HG03571 (cell line): ENCODE measurements around the gene SLC2A13.
"Not testable (repeated sequence)": the region's sequence is repeated elsewhere in the genome, so short reads cannot be mapped to it uniquely, and the experiment has no call there.

Source experiments
- ATAC-seq: cut with Tn5 transposase; IDR thresholded peaks from one replicate; pipeline ENCODE4 v1.9.1; 2021; ENCODE audit not compliant: unreplicated experiment

SLC2A13 gene

GRCh38 chr12:39824505-39825212 is 281.2 kb downstream of the SLC2A13 start:
- no peak for ATAC-seq

GRCh38 chr12:39816671-39817185 is 289.2 kb downstream of the SLC2A13 start:
- ATAC-seq = no peak

- no peak for ATAC-seq
Measured at GRCh38 chr12:39815746-39816145, 290.1 kb downstream of the SLC2A13 start.

DNA sequence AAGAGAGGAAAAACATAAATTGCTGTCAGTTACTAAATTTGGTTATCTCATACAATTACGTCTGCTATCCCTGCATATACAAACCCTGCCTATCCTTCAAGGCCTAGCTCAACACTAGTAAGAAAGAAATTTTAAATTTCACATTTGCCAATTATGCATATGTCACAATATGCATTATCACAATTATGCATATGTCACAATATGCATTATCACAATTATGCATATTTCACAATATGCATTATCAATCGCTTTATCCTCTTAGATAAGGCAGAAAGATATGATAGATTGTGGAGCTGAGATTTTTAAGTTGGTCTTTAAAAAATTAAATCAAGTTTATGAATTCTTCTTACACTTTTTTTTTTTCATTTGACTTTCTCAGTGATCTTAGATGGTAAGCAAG is 291.3 kb downstream of the SLC2A13 start:
- ATAC-seq = no peak

DNA sequence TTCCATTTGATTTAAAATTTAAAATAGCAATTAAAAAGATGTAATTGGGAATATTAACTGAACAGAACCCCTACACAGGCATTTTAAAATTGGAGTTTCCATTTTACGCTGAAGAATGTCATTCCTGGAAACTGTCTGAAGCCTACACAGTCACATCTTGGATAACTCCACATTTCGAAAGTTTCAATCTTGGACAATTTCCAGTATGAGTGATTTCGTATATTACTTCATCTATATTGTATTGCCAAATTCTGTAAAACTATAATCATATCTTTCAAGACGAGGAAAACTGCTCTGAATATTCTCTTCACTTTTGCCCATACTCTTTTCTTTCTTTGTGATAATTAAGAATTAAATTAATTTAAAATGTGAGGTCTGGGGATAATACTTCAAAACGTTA is 292.1 kb downstream of the SLC2A13 start:
- no peak for ATAC-seq

DNA sequence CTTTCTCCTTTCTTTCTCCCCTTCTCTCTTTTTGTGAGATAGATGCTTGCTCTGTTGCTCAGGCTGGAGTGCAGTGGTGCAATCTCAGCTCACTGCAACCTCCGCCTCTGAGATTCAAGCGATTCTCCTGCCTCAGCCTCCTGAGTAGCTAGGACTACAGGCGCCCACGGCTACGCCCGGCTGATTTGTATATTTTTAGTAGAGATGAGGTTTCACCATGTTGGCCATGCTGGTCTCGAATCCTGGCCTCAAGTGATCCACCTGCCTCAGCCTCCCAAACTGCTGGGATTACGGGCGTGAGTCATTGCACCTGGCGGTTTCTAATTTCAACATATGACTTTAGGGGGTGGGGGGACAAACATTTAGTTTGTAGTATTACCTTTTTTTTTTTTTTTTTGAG is 293.4 kb downstream of the SLC2A13 start:
- ATAC-seq = not testable (repeated sequence)

DNA sequence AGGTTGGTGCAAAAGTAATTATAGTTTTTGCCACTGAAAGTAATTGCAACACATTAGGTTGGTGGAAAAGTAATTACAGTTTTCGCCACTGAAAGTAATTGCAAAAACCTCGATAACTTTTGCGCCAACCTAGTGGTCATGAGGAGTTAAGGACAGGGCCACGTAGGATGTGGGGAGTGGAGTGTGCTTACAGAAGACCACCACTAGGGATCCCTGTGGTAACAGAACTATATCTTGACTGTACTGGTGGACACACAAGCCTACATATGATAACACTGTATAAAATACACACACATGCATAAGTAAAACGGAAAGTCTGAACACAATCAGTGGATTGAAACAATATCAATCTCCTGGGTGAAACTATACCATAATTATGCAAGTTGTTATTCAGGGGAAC is 298.8 kb downstream of the SLC2A13 start:
- ATAC-seq = no peak

GRCh38 chr12:39805651-39806050 is 300.2 kb downstream of the SLC2A13 start:
- no peak for ATAC-seq

DNA sequence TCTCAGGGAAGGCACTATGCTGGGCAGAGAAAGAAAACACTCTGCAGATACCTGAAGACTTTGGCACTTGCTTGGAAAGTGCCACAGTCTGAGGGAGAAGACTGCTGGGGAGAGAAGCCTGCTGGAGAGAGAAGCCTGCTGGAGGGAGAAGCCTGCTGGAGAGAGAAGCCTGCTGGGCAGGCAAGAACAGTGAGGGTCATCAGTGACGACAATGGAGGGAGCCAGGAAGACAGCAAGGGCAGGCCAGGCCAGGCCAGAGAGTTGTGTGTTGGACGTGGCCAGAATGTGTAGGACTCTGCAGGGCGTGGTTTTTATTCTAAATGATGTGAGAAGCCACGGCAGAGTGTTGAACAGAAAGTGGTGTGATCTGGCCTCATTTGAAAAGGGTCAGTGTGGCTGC is 301.0 kb downstream of the SLC2A13 start:
- no peak for ATAC-seq

- no peak for ATAC-seq
Measured at GRCh38 chr12:39804479-39804878, 301.4 kb downstream of the SLC2A13 start.

DNA sequence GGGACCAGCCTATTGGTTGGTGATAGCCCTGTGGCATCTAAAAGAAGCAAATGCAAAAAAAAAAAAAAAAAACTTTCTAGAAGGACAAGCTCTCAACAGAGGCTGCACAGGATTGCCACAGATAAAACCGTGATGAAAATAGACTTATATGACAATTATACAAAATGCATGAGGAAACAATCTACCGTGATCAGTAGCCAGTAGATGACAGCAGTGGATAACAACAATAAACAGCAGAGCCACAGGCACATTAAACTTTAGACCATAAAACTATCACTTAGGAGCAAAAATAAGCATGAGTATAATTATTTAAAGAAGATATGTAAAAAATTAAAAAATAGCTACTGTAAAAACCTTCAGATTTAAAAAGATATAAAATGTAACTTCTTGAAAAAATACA is 302.7 kb downstream of the SLC2A13 start:
- ATAC-seq = no peak

DNA sequence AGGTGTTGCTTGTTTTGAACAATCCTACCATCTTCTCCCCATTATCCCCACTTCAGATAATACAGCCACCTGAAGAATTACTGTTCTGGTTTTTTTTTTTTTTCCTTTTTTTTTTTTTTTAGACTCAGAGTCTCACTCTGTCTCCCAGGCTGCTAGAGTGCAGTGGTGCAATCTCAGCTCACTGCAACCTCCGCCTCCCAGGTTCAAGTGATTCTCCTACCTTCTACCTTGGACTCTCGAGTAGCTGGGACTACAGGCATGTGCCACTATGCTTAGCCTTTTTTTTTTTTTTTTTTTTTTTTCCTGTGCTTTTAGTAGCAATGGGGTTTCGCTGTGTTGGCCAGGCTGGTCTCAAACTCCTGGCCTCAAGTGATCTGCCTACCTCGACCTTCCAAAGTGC is 306.9 kb downstream of the SLC2A13 start:
- ATAC-seq = no peak

DNA sequence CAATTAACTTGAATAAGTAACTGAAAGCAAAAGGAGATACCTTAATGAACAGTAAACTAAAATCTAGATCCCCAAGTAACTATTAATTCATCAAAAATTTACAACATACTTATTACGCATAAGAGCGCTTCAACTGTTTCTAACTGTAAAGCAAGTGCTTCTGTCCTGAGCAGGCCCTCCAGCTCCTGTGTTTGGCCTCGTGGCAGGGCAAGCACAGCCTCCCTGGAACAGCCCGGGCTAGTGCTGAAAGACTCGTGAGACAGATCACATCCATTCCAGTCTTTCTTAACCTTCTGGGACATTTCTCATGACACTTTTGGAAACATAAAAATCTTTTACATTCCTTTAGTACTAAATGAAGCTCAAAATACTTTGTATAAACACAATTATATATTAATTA is 307.5 kb downstream of the SLC2A13 start:
- ATAC-seq = no peak

DNA sequence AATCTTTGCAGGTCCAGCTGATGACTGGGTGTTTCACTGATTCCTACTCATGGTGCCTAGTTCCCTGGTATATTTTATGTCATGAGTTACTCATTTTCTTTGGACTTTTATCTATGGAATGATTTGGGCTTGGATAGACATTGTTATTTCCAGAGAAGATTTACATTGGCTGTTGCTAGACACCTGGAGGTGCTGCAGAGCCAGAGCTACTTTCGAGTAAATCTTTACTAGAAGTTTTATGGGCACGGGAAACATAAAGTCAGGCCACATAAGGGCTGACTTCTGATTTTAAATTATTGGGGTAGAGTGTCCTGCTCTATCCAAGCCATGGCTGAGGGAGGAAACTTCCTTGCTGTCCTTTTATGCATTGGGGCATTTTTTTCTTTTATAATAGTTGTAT is 310.4 kb downstream of the SLC2A13 start:
- no peak for ATAC-seq

- no peak for ATAC-seq
Measured at GRCh38 chr12:39792938-39793337, 312.9 kb downstream of the SLC2A13 start.

- ATAC-seq = no peak
Measured at GRCh38 chr12:39788239-39788638, 317.6 kb downstream of the SLC2A13 start.

- not testable (repeated sequence) for ATAC-seq
Measured at GRCh38 chr12:39785814-39786213, 320.1 kb downstream of the SLC2A13 start.

DNA sequence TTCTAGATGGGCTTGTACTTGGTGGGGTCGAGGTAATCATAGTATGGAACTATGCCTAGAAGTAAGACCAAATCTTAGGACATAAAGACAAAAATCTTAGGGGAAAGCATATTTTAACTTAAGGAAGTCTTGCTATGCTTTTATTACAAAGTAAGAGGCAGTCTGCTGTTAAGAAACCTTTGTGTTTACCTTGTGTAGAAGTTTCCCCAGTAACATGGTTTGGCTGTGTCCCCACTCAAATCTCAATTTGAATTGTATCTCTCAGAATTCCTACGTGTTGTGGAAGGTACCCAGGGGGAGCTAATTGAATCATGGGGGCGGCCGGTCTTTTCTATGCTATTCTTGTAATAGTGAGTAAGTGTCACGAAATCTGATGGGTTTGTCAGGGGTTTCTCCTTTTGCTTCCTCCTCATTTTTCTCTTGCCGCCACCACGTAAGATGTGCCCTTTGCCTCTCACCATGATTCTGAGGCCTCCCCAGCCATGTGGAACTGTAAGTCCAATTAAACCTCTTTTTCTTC is 323.8 kb downstream of the SLC2A13 start:
- ATAC-seq = no peak

- ATAC-seq = no peak
Measured at GRCh38 chr12:39780913-39781446, 324.9 kb downstream of the SLC2A13 start.

GRCh38 chr12:39780411-39780912 is 325.4 kb downstream of the SLC2A13 start:
- no peak for ATAC-seq

- no peak for ATAC-seq
Measured at GRCh38 chr12:39779768-39780340, 326.0 kb downstream of the SLC2A13 start.

DNA sequence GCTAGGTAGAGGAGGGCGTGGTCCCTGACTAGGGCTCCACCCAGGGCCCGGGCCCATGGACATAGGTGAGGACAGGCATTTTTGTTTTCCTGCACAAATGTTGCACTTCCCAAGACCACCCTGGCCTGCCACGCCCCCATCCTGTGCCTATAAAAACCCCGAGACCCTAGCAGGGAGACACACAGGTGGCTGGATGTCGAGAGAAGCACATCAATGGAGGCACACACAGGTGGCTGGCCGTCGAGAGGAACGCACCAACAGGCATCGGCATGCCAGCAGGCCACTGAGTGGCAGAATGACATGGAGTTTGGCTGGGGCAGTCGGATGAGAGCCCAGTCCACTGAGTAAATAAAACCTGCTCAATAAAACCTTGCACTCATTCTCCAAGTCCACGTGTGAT is 328.4 kb downstream of the SLC2A13 start:
- ATAC-seq = no peak
